NCI-H446 treated with DMSO at 0.1 percent for 48 hours (cell line): Measurements from ENCODE around the gene ASB3.
"Not testable (repeated sequence)": the region's sequence is repeated elsewhere in the genome, so short reads cannot be mapped to it uniquely, and the experiment has no call there.

Experiments
- DNase-seq: peaks from one replicate; lab custom pipeline; 2025; lab: John Stamatoyannopoulos, UW

Gene ASB3

DNA sequence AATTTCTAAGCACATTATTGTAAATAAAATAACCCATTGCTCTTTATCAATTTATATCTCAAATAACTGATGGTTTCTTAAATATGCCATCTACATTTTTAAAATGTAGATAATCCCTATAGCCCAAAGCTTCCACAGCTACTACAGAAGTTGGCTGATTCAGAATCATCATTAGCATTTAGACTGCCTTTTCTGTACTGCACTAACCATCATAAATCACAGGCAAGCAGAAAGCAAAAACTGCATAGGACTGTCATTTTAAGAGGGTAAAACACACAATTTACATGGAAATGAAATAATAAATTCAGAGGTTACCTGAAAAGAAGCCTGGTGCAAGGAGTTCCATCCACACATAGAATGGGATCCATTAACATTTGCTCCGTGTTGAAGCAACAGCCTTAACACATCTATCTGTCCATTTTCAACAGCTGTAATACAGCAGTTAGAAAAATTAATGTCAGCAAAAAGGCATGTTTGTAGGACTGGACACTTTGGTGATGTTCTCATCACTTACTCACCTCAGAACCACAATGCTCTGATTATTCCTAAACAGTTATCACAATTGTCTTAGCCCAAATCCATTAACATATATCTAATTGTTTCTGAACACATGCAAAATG lies 57.5 kb downstream of the ASB3 start:
- DNase-seq, result no peak

DNA sequence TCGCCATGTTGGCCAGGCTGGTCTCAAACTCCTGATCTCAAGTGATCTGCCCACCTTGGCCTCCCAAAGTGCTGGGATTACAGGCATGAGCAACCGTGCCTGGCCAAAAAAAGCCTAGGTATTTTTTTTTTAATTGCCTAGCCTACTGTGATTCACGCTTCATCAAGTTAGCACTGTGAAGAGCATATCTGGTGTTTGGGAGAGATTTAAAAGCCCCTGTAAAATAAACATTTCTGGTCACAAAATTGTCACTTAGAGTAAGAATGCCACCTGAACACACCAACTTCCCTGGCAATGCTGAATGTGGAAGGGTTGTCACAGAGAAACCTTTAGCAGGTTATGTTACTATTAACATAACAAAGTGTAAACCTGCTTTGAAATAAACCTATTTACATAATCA lies 58.8 kb downstream of the ASB3 start:
- no peak for DNase-seq

DNA sequence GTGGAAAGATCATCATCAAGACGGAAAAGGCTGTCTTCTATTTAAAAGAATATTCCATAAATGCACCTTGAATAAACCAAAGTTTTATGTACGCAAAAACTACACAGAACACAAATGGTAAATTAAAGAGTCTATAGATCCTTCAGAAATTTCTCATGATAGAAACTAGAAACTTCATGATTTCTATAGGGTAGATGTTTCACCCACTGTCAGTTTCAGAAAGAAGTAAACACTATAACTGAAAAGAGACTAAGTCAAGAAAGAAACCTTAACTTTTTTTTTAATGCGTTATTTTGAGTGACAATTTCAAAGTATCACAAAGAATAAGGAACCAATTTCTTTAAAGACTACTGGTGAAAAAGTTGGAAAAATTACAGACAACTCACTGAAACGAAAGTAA lies 61.1 kb downstream of the ASB3 start:
- no peak for DNase-seq

DNA sequence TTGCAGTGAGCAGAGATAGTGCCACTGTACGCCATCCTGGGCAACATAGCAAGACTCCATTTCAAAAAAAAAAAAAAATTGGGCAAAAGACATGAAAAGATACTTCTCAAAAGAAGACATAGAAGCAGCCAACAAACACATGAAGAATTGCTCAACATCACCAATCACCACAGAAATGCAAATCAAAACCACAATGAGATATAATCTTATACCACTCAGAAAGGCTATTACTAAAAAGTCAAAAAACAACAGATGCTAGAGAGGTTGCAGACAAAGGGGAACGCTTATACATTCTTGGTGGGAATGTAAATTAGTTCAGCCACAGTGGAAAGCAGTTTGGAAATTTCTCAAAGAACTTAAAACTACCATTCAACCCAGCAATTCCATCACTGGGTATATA lies 62.2 kb downstream of the ASB3 start:
- DNase-seq, result no peak

DNA sequence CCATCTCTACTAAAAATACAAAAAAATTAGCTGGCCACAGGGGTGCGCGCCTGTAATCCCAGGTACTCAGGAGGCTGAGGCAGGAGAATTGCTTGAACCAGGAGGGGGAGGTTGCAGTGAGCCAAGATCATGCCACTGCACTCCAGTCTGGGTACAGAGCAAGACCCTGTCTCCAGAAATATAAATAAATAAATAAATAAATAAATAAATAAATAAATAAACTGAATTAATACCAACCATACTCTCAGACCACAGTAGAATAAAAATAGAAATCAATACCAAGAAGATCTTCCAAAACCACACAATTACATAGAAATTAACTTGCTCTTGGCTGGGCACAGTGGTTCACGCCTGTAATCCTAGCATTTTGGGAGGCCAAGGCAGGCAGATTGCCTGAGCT lies 65.8 kb downstream of the ASB3 start:
- DNase-seq, result not testable (repeated sequence)

DNA sequence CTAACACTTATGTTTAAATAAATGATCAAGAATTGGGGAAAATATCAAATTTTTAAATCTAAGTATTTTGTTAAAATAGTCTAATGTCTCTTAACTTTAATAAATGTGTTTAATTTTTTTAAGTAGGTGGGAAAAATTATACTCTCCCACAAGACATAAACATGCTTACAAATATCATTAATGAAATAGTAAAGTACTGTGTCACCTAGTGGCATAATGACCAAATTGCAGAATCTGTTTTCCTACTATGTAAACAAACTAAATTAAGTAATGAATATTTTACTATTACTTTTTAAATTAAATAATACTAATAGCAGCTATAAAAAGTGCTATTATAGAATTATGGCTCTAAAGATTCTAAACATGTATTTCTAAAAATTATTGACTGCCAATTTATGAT lies 71.2 kb downstream of the ASB3 start:
- no peak for DNase-seq

DNA sequence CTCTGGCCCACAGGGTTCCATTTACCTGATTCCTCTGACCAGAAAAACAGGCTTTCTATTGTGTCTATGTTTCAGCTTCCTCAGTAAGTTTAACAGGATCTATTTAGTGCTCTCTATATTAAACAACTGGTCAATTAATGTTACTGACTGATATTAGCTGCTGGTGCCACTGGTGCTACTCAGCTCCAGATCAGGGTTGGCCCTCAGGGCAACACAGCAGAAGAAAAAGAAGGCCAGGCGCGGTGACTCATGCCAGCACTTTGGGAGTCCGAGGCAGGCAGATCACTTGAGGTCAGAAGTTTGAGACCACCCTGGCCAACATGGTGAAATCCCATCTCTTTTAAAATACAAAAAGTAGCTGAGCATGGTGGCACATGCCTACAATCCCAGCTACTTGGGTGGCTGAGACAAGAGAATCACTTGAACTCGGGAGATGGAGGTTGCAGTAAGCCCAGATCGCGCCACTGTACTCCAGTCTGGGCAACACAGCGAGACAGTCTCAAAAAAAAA lies 75.4 kb downstream of the ASB3 start:
- DNase-seq, result no peak

DNA sequence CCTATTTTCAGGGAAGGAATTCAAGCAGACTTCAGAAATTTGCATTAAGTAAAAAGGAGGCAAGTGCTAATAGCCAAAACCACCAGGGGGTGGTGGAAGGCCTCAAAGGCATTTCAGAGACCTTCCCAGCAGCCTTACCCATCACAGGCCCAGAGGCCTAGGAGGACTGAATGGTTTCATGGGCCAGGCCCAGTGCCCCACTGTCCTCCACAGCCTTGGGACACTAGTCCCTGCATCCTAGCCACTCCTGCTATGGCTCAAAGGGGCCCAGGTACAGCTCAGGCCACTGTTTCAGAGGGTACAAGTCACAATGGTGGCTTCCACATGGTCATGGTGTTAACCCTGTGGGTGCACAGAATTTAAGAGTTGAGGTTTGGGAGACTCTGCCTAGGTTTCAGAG lies 77.8 kb downstream of the ASB3 start:
- DNase-seq, result no peak

DNA sequence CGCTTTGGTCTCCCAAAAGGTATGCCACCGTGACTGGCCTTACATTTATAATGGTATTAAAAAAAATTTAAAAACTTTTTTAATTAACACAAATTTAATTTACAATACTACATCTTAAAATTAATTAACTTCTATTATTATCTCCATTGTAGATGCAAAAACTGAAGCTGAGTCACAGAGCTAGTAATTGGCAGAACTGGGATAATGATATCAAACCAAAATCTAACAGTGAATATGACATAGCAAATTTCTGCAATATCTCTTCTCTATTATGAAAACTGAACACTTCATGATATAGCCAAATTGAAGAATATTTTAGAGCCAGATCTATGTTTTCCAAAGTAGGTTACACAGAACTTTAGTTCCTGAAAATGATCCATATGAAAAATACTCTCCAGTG lies 85.5 kb downstream of the ASB3 start:
- no peak for DNase-seq

DNA sequence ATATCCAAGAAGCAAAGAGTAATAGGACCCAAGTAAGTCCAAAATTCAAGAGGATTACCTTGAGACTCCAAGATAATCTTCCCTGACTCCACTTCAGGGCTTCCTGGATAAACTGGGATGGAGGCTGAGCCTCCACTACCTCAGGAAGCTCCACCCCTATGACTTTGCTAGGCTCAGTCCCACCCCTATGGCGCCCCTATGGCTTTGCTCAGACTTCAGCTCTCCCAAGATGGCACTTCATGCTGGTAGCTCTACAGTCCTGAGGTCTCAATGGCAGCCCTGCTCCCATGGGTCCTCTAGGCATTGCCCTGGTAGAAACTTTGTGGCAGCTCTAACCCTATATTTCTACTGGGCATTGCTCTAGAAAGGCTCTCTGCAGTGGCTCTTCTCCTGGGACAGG lies 89.1 kb downstream of the ASB3 start:
- no peak for DNase-seq

DNA sequence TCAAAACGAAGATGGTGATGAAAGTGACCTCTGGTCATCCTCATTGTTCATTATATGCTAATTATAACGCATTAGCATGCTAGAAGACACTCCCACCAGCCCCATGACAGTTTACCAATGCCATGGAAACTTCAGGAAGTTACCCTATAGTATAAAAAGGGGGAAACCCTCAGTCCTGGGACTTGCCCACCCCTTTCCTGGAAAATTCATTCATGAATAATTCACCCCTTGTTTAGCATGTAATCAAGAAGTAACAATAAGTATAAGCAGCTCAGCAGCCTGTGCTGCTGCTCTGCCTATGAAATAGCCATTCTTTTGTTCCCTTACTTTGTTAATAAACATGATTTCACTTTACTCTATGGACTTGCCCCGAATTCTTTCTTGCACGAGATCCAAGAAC lies 89.7 kb downstream of the ASB3 start:
- no peak for DNase-seq

DNA sequence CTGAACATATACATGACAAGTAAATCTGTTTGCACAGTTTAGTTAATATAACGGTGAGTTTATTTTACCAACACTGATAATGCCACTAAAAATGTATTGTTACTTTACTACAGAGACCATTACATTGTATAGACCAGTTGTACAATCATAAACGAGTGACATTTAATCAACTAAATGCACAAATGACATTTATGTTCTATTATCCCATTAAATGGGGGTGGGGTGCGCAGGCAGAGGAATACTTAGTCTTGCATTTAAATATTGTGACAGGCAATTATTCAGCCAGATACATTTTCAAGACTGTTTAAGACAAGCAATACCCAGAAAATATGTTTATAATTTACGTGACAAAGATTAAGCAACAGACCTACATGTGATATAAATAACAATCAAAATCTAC lies 91.2 kb downstream of the ASB3 start:
- DNase-seq, result no peak

DNA sequence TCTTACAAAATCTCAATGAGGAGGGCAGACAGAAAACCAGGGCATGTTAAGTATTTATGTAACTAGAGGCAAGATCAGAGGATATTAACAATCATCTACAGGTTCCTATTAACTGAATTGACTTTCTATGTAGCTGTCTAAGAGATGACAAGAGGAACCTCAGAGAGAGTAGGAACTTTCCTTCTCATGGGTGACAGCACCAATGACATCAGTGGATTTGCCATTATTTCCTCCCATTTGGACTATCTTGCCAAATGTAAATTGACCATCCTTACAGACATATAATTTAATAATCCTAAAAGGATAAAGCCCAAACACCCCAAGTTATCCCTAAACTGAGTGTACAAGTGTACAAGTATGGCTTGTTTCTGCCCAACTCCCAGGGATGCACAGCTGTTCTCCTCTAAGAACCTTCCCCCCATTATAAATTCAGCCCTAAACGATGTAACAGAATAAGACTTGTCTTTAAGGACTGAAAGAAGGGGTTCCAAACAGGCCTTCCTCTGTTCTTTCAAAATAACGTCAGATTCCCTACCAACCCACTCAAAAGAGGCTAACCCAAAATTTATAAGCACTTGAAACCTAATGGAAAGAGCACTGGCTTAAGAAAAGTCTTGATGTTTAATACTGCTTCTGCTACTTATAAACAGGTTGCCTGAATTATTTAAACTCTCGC lies 92.5 kb downstream of the ASB3 start:
- DNase-seq, result no peak

DNA sequence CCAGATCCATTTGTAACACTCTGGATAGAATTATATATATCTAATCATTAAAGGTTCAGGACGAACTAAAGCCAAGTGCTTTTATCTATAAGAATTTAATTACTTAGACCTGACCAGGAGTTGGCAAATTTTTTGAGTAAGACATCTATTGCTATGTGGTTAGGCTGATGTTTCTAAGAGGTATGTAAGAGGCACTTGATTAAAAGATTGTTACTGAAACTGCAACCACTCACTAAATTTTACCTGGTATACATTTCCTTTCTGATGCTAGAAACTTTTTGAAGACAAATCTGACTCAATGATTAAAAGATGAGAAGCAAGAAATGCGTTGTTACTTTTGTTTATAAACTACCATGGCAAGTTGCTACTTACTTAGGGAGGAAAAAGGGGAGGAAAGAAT lies 95.9 kb downstream of the ASB3 start:
- no peak for DNase-seq

DNA sequence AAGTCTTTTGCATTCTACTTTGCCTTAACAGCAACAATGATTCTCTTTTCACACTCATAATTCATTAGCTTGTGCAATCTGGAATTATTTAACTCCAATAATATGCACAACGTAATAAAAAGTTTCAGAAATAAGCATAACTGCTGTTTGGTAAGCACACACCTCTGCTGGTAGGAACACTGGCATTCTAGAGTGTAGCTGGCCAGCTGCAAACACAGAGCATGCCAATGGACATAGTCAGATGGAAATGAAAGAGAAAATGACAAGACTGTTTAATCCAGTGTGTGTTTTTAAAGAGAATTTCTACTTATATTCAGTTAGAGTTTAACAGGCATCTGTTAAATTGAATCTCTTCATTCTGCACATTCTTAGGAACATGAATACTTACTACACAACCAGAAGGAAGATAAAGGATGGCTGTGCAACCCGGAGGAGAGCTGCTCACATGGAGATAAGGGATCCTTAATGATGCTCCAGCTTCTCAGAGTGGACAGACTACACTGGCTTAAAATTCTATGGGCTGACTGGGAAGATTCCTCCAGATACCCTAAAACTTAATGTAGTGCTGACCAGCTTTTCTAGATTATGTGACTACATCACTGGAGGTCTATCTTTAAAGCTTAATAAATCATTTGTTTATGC lies 113.8 kb downstream of the ASB3 start:
- DNase-seq, result no peak

DNA sequence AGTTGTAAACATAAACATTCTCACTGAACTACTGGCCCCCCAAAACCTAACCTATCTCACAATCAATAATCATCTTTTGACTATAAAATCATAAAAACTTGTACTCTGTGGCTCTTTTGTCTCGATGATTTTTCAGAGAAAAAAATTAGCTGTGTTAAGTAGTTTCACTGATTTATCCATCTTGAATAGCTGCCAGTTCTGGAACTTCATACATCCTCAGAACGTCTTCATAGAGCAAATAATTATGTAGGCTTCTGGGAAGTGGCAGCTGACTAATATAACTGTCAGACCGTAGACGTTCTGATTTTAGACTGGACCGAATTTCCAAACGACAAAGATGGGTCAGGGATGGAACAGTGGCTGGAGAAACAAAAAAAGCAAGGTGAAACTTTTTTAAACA lies 116.4 kb downstream of the ASB3 start:
- DNase-seq, result no peak

DNA sequence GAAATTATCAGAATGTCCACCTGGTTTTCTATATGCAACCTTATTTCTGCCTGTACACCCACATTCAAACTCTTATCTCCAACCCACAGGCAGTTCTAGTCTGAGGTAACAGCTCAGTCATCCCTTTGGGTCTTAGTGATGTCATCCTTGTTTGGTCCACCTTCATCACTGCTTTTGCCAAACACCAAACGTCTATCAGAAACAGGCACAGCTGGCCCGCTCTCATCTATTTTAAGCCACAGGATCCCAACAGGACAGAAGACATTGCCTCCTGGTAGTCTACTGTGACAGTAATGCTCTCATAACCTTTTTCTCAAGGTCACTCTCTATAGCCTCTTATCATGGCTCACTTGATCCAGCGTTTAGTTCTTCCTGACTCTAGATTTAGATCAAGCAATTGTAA lies 118.1 kb downstream of the ASB3 start:
- DNase-seq, result no peak

DNA sequence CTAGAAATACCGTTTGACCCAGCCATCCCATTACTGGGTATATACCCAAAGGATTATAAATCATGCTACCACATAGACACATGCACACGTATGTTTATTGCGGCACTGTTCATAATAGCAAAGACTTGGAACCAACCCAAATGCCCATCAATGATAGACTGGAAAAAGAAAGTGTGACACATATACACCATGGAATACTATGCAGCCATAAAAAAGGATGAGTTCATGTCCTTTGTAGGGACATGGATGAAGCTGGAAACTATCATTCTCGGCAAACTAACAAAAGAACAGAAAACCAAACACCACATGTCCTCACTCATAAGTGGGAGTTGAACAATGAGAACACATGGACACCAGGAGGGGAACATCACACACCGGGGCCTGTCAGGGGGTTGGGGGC lies 119.6 kb downstream of the ASB3 start:
- not testable (repeated sequence) for DNase-seq

DNA sequence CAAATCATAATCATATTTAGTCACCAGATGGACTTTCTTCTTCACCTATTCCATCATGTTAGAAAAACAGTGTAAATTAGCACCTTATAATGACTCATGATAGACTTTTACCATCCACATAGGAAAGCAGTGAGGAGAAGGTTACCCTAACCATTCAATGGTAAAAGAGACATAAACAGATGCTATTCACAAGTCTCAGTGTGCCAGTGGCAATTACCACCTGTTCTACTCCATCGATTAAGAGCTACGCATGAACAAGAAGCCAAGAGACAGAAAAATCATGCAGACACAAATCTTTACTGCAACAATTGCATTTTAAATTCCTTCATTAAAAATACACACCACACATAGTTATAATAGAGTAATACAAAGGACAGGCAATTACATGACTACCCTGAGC lies 125.9 kb downstream of the ASB3 start:
- DNase-seq, result peak; percentile 3

DNA sequence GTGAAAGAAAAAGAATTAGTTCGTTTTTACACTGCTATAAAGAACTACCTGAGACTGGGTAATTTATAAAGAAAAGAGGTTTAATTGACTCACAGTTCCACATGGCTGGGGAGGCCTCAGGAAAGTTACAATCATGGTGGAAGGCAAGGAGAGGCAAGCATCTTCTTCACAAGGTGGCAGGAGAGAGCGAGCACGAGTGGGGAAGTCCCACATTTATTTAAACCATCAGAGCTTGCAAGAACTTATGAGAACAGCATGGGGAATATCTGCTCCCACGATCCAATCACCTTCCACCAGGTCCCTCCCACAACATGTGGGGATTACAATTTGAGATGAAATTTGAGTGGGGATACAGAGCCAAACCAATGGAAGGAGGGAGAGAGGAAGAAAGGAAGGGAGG lies 128.3 kb downstream of the ASB3 start:
- not testable (repeated sequence) for DNase-seq

DNA sequence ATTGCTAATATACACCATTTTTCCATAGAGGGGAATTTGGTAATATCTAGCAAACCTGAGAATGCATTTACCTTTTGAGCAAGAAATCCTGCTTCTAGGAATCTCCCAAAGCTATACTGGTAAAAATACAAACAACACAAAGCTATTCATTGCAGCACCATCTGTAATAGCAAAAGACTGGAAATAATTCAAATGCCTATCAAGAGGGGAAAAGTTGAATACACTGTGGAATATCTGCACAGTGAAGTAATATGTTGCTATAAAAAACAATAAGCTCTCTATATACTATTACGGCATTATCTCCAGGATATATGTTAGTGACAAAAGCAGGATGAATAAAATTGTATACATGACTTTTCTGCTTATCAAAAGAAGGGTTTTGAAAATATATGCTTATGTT lies 131.5 kb downstream of the ASB3 start:
- DNase-seq, result no peak

DNA sequence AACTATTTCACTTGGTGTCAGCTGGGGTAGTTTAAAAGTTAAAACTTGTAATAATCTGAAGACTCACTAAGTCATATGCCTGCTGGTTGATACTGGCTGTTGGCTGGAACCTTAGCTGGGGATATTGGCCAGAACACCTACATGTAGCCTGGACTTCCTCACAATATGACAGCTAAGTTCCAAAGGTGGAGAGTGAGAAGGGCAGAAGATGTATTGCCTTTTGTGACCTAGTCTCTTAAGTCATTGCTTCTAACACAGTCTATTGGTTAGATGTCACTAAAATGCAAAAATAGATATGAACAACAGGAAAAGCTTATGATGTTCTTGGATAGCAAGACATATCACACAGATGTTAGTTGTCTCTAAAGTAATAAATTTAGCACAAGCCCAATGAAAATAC lies 132.4 kb downstream of the ASB3 start:
- no peak for DNase-seq

DNA sequence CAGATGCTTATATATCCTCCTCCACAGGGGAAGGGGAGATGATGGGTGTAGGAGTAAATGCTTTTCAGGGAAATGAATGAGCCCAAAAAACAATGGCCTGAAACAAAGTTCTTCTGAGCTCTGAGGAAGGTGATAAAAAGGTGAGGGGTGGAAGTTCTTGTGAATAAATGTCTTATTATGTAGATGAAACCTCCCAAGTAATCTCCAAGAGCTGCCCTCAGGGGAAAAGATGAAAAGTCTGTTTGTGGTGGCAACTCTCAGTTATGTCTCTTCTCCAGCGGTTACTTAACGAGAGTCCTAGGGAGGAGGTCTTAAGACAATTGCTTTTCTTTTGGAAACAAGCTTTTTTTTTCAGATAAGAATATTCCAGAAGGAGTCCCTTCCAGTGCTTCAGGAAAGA lies 134.6 kb downstream of the ASB3 start:
- DNase-seq, result no peak

DNA sequence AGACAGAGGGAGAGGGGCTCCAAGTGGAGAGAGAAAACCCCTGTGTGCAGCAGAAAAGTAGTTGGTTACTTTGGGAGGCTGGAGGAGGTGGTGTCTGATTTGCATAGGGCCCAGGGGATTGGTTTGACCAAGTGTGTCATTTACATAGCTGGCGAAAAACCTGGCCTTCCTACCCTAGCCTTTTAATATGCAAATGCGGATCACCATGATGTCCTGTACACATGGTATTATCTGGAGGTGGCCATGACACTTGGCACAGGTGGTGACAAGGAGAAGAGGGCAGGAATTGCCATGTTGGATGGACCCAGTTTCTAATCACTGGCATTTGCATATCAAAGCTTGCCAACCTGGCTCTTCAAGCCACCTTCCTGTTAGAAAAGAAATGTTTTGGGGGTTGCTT lies 140.0 kb downstream of the ASB3 start:
- DNase-seq, result no peak
